ENCODE measurements around the gene CORIN. TPM values are rescaled to one million over a fixed set of nuclear protein-coding genes. Genes with fewer than 3 reads are reported as not detected.

Gene CORIN
- total RNA-seq, 1 experiment from 2014 or later: not detected

GRCh38 chr4:47817275-47817674 is 20.6 kb downstream of the CORIN start:
- Histone ChIP-seq H3K9me3 (ENCODE audit: low read depth, low read length, poor library complexity, severe bottlenecking) (no peaks in the 10 kb centered on the region), H3K27ac (ENCODE audit: low read depth, low read length, poor library complexity, severe bottlenecking) (no peak overlapping the region), H3K4me1 (ENCODE audit: insufficient read depth, low read length, poor library complexity, severe bottlenecking) (peaks cover 8% of the 10 kb centered on the region), H3K27me3 (replicated peaks; ENCODE audit: insufficient read depth, low read depth, low read length, poor library complexity) (peaks cover 5% of the 10 kb centered on the region), H3K36me3 (ENCODE audit: insufficient read depth, low read length, poor library complexity, severe bottlenecking) (no peaks in the 10 kb centered on the region), H3K4me3 (ENCODE audit: low read depth, low read length, poor library complexity, severe bottlenecking) (no peak overlapping the region)
- TF ChIP-seq EZH2 (IDR thresholded peaks at IDR 0.05; ENCODE audit: borderline replicate concordance, low read depth, low read length, poor library complexity, severe bottlenecking) (no peak), CTCF (conservative IDR thresholded peaks at IDR 0.05; ENCODE audit: low read depth, low read length) (no peak)
- intact Hi-C loops (cut with micrococcal nuclease; ENCODE audit: unreplicated experiment): no loop called here
- no peak for DNase-seq (ENCODE audit: low spot score)
- no TSS peak for BruUV-seq (replicated peaks)
- ChIA-PET POLR2A (ENCODE audit: low non-redundant PET) (no interaction called here), CTCF (no interaction called here)

DNA sequence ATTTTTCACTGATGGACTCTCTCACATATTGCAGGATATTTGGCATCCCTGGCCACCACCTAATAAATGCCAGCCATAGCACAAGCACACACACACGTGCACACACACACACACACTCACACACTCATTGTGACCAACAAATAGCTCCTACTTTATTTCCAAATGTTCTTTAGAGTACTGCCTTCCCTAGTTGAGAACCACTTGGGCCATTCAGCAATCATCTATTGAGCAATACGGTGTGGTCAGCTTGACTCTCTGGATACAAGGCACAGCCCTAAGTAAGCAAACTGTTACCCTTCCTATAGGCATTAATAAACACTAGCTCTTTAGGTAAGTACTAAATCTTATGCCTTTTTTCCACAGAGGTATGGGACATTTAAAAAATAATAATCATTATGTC is 21.1 kb downstream of the CORIN start:
- H3K4me3 ChIP-seq (ENCODE audit: low read depth, low read length, poor library complexity, severe bottlenecking): no peak overlapping the region
- ChIA-PET CTCF (no interaction called here), POLR2A (ENCODE audit: low non-redundant PET) (no interaction called here)
- H3K4me1 ChIP-seq (ENCODE audit: insufficient read depth, low read length, poor library complexity, severe bottlenecking): peaks cover 8% of the 10 kb centered on the region
- no peak for TF ChIP-seq EZH2 (IDR thresholded peaks at IDR 0.05; ENCODE audit: borderline replicate concordance, low read depth, low read length, poor library complexity, severe bottlenecking)
- no peaks in the 10 kb centered on the region for H3K36me3 ChIP-seq (ENCODE audit: insufficient read depth, low read length, poor library complexity, severe bottlenecking)
- no peak for DNase-seq (ENCODE audit: low spot score)
- no TSS peak for BruUV-seq (replicated peaks)
- no peaks in the 10 kb centered on the region for H3K9me3 ChIP-seq (ENCODE audit: low read depth, low read length, poor library complexity, severe bottlenecking)
- intact Hi-C loops (cut with micrococcal nuclease; ENCODE audit: unreplicated experiment): no loop called here
- peaks cover 5% of the 10 kb centered on the region for H3K27me3 ChIP-seq (replicated peaks; ENCODE audit: insufficient read depth, low read depth, low read length, poor library complexity)
- no peak overlapping the region for H3K27ac ChIP-seq (ENCODE audit: low read depth, low read length, poor library complexity, severe bottlenecking)

- H3K4me1 ChIP-seq (ENCODE audit: insufficient read depth, low read length, poor library complexity, severe bottlenecking): peaks cover 8% of the 10 kb centered on the region
- POLR2A ChIA-PET (ENCODE audit: low non-redundant PET): no interaction called here
- no peak overlapping the region for H3K4me3 ChIP-seq (ENCODE audit: low read depth, low read length, poor library complexity, severe bottlenecking)
- no peak overlapping the region for H3K27ac ChIP-seq (ENCODE audit: low read depth, low read length, poor library complexity, severe bottlenecking)
- intact Hi-C loops (cut with micrococcal nuclease; ENCODE audit: unreplicated experiment): no loop called here
- CTCF ChIA-PET: no interaction called here
- no peak for DNase-seq (ENCODE audit: low spot score)
- peaks cover 5% of the 10 kb centered on the region for H3K27me3 ChIP-seq (replicated peaks; ENCODE audit: insufficient read depth, low read depth, low read length, poor library complexity)
- no peak for TF ChIP-seq CTCF (conservative IDR thresholded peaks at IDR 0.05; ENCODE audit: low read depth, low read length)
- TF ChIP-seq EZH2 (IDR thresholded peaks at IDR 0.05; ENCODE audit: borderline replicate concordance, low read depth, low read length, poor library complexity, severe bottlenecking): no peak
- no TSS peak for BruUV-seq (replicated peaks)
- no peaks in the 10 kb centered on the region for H3K9me3 ChIP-seq (ENCODE audit: low read depth, low read length, poor library complexity, severe bottlenecking)
- no peaks in the 10 kb centered on the region for H3K36me3 ChIP-seq (ENCODE audit: insufficient read depth, low read length, poor library complexity, severe bottlenecking)
Measured at GRCh38 chr4:47814618-47815295, 23.1 kb downstream of the CORIN start.

DNA sequence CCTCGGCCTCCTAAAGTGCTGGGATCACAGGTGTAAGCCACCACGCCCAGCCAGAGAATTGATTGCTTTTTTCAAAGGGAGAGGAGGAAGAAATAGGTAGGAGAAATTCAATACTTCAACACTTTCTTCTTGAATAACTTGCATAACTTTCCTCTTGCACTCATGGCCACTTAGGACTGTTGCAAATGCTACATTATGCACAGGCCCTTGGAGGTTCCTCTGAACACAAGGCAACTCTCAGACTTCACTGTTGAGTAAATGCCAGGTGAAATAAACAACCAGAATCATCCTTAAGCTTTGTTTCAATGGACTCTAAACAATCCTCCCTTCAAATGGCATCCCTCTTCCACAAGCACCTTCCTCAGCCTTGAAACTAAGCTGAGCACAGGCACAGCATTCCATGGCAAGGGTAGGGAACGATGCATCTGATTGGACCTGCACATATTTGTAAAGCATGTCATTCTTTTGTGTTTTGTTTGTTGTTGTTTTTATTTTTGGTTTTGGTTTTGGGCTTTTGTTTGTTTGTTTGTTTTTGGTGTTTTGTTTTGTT is 28.1 kb downstream of the CORIN start:
- Histone ChIP-seq H3K36me3 (ENCODE audit: insufficient read depth, low read length, poor library complexity, severe bottlenecking) (no peaks in the 10 kb centered on the region), H3K27me3 (replicated peaks; ENCODE audit: insufficient read depth, low read depth, low read length, poor library complexity) (no peaks in the 10 kb centered on the region), H3K27ac (ENCODE audit: low read depth, low read length, poor library complexity, severe bottlenecking) (no peak overlapping the region), H3K4me1 (ENCODE audit: insufficient read depth, low read length, poor library complexity, severe bottlenecking) (no peaks in the 10 kb centered on the region), H3K9me3 (ENCODE audit: low read depth, low read length, poor library complexity, severe bottlenecking) (no peaks in the 10 kb centered on the region), H3K4me3 (ENCODE audit: low read depth, low read length, poor library complexity, severe bottlenecking) (no peak overlapping the region)
- DNase-seq (ENCODE audit: low spot score): no peak
- ChIA-PET POLR2A (ENCODE audit: low non-redundant PET) (no interaction called here), CTCF (no interaction called here)
- intact Hi-C loops (cut with micrococcal nuclease; ENCODE audit: unreplicated experiment): no loop called here
- BruUV-seq (replicated peaks): no TSS peak
- TF ChIP-seq EZH2 (IDR thresholded peaks at IDR 0.05; ENCODE audit: borderline replicate concordance, low read depth, low read length, poor library complexity, severe bottlenecking) (no peak), CTCF (conservative IDR thresholded peaks at IDR 0.05; ENCODE audit: low read depth, low read length) (no peak)

All from A673 (cell line).